Ovary (tissue), 3 donors: ENCODE data around the gene SRSF3.

ENCODE experiments used
- EP300 ChIP-seq: sonication (generic); formaldehyde crosslinking; IDR thresholded peaks from one replicate; pipeline ENCODE4 v1.6.1; 2017; ENCODE audit warnings: antibody characterized with exemption
- TF ChIP-seq, protein P1 (sequence below), 3 donors: fragments of 450-650 bp in 2 of 3; fragments of 200-600 bp in 1 of 3; IDR thresholded peaks; one replicate each; pipeline versions ENCODE4 v1.5.1 to v1.8.0; 2016 to 2022; ENCODE audit warnings: antibody characterized with exemption in 3 of 3, mild to moderate bottlenecking in 1 of 3
- donor health status: DM: no; HTN: no; CAD: no.

DNA sequence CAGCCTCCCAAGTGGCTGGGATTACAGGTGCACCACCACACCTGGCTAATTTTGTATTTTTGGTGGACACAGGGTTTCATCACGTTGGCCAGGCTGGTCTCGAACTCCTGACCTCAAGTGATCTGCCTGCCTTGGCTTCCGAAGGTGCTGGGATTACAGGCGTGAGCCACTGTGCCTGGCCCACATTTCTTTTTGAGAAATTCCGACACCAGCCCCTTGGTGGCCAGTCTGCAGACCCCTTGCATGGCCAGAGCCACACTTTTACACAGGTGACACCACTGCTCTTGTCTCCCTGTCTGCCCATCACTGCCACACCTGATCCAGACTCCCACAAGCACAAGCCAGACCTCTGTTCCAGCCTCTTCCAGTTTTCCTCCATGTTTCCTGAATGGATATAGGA, 33.0 kb downstream of the SRSF3 start:
- TF ChIP-seq, protein P1, sequence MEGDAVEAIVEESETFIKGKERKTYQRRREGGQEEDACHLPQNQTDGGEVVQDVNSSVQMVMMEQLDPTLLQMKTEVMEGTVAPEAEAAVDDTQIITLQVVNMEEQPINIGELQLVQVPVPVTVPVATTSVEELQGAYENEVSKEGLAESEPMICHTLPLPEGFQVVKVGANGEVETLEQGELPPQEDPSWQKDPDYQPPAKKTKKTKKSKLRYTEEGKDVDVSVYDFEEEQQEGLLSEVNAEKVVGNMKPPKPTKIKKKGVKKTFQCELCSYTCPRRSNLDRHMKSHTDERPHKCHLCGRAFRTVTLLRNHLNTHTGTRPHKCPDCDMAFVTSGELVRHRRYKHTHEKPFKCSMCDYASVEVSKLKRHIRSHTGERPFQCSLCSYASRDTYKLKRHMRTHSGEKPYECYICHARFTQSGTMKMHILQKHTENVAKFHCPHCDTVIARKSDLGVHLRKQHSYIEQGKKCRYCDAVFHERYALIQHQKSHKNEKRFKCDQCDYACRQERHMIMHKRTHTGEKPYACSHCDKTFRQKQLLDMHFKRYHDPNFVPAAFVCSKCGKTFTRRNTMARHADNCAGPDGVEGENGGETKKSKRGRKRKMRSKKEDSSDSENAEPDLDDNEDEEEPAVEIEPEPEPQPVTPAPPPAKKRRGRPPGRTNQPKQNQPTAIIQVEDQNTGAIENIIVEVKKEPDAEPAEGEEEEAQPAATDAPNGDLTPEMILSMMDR (IDR thresholded peaks at IDR 0.05): no peak
- no peak for TF ChIP-seq EP300
